Loucy (cell line): ENCODE data around the gene KIAA1549.

Experiments used
- H2AFZ ChIP-seq: fragments of 200-600 bp; sonication (generic); 2 replicates; pipeline ENCODE4 v1.6.0; 2016; ENCODE audit warnings: antibody characterized with exemption, mild to moderate bottlenecking, low read length, moderate library complexity
- H3F3A ChIP-seq: fragments of 200-600 bp; 2 replicates; pipeline ENCODE4 v1.6.0; 2016; ENCODE audit warnings: antibody characterized with exemption, low read depth, mild to moderate bottlenecking
- H3K27me3 ChIP-seq: fragments of 200-600 bp; sonication (generic); 2 replicates; pipeline ENCODE4 v1.6.1; 2014; ENCODE audit warnings: low read length, mild to moderate bottlenecking; ENCODE audit not compliant: insufficient read depth, poor library complexity, severe bottlenecking
- H3K36me3 ChIP-seq: fragments of 200-600 bp; sonication (generic); 2 replicates; pipeline ENCODE4 v1.6.1; 2016; ENCODE audit warnings: low read length; ENCODE audit not compliant: insufficient read depth
- H3K4me1 ChIP-seq: fragments of 200-600 bp; sonication (generic); 2 replicates; pipeline ENCODE4 v1.5.1; 2014; ENCODE audit warnings: low read length, mild to moderate bottlenecking; ENCODE audit not compliant: insufficient read depth, poor library complexity, severe bottlenecking
- H3K4me2 ChIP-seq: fragments of 200-600 bp; sonication (generic); 2 replicates; pipeline ENCODE4 v1.6.0; 2014; ENCODE audit warnings: antibody characterized with exemption, low read length, low read depth, mild to moderate bottlenecking; ENCODE audit not compliant: poor library complexity, severe bottlenecking
- H3K4me3 ChIP-seq: fragments of 200-600 bp; sonication (generic); 2 replicates; pipeline ENCODE4 v1.5.1; 2014; ENCODE audit warnings: low read length, mild to moderate bottlenecking, mixed read lengths; ENCODE audit not compliant: poor library complexity, severe bottlenecking
- H3K79me2 ChIP-seq: fragments of 200-600 bp; sonication (generic); 2 replicates; pipeline ENCODE4 v1.6.1; 2014; ENCODE audit warnings: low read length; ENCODE audit not compliant: insufficient read depth
- H3K9ac ChIP-seq: fragments of 200-600 bp; sonication (generic); 2 replicates; pipeline ENCODE4 v1.6.0; 2014; ENCODE audit warnings: mild to moderate bottlenecking, low read depth, low read length, moderate library complexity; ENCODE audit not compliant: poor library complexity, severe bottlenecking
- H3K9me2 ChIP-seq: fragments of 200-600 bp; sonication (generic); replicated peaks from 2 replicates; pipeline ENCODE4 v1.6.1; 2016; ENCODE audit warnings: low read depth, low read length, mixed read lengths
- H3K9me3 ChIP-seq: fragments of 200-600 bp; sonication (generic); 2 replicates; pipeline ENCODE4 v1.6.1; 2014; ENCODE audit warnings: mild to moderate bottlenecking, antibody characterized with exemption, low read length, low read depth; ENCODE audit not compliant: insufficient read depth
- H4K20me1 ChIP-seq: fragments of 200-600 bp; sonication (generic); 2 replicates; pipeline ENCODE4 v1.6.0; 2014; ENCODE audit warnings: antibody characterized with exemption, low read length, mild to moderate bottlenecking; ENCODE audit not compliant: insufficient read depth, poor library complexity, severe bottlenecking
- EZH2phosphoT487 ChIP-seq: fragments of 200-600 bp; IDR thresholded peaks from 2 replicates; pipeline ENCODE4 v1.6.1; 2018; ENCODE audit warnings: antibody characterized with exemption, mild to moderate bottlenecking, moderate library complexity, borderline replicate concordance
- TF ChIP-seq, protein P1 (sequence below): fragments of 200-600 bp; sonication (generic); conservative IDR thresholded peaks from 2 replicates; pipeline ENCODE4 v1.5.1; 2014; ENCODE audit warnings: mild to moderate bottlenecking, antibody characterized with exemption, low read length

KIAA1549 gene

GRCh38 chr7:138838166-138838565 is 143.0 kb downstream of the KIAA1549 start:
- Histone ChIP-seq H3K9ac (no peak overlapping the region), H3K9me2 (no peaks in the 10 kb centered on the region), H3K36me3 (peaks cover 33% of the 10 kb centered on the region; the same call in 1 of the 2 replicates), H3K4me1 (no peaks in the 10 kb centered on the region), H2AFZ (no peak overlapping the region), H3K4me2 (no peak overlapping the region), H3K27me3 (no peaks in the 10 kb centered on the region), H3K4me3 (no peak overlapping the region), H4K20me1 (no peaks in the 10 kb centered on the region), H3K79me2 (no peaks in the 10 kb centered on the region), H3F3A (no peaks in the 10 kb centered on the region), H3K9me3 (no peaks in the 10 kb centered on the region)
- no peak for TF ChIP-seq EZH2phosphoT487
- TF ChIP-seq, protein P1, sequence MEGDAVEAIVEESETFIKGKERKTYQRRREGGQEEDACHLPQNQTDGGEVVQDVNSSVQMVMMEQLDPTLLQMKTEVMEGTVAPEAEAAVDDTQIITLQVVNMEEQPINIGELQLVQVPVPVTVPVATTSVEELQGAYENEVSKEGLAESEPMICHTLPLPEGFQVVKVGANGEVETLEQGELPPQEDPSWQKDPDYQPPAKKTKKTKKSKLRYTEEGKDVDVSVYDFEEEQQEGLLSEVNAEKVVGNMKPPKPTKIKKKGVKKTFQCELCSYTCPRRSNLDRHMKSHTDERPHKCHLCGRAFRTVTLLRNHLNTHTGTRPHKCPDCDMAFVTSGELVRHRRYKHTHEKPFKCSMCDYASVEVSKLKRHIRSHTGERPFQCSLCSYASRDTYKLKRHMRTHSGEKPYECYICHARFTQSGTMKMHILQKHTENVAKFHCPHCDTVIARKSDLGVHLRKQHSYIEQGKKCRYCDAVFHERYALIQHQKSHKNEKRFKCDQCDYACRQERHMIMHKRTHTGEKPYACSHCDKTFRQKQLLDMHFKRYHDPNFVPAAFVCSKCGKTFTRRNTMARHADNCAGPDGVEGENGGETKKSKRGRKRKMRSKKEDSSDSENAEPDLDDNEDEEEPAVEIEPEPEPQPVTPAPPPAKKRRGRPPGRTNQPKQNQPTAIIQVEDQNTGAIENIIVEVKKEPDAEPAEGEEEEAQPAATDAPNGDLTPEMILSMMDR: no peak

GRCh38 chr7:138837627-138838026 is 143.6 kb downstream of the KIAA1549 start:
- H3K36me3 ChIP-seq: peaks cover 33% of the 10 kb centered on the region; the same call in 1 of the 2 replicates

DNA sequence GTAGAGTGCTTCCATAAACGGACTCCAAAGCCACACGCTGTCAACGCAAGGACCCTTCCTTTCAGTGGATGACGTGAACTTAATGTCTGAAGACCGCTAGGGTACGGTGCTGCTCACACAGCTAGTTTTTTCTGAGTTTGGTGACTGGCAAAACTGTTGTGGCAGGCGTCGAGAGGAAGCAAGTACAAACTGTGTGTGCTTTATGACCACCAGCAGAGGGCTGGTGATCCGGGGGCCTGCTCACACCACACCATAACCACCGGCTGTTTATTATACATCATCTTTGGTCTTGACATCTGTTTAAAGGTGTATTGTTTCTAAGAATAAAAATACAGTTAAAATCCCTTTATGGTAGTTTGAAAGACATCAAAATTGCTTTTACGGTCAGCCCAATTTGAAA is 146.1 kb downstream of the KIAA1549 start:
- H3K4me1 ChIP-seq: no peaks in the 10 kb centered on the region
- no peaks in the 10 kb centered on the region for H4K20me1 ChIP-seq
- no peaks in the 10 kb centered on the region for H3K9me3 ChIP-seq
- H3F3A ChIP-seq: no peaks in the 10 kb centered on the region
- no peak overlapping the region for H3K4me2 ChIP-seq
- H3K27me3 ChIP-seq: no peaks in the 10 kb centered on the region
- H3K79me2 ChIP-seq: no peaks in the 10 kb centered on the region
- peaks cover 28% of the 10 kb centered on the region; the same call in 1 of the 2 replicates for H3K36me3 ChIP-seq
- H3K9me2 ChIP-seq: no peaks in the 10 kb centered on the region
- no peak for TF ChIP-seq EZH2phosphoT487
- TF ChIP-seq, protein P1: peak; percentile 32; the same call in 1 of the 2 replicates
- no peak overlapping the region for H3K9ac ChIP-seq
- no peak overlapping the region for H2AFZ ChIP-seq
- no peak overlapping the region for H3K4me3 ChIP-seq

More at GRCh38 chr7:138837627-138838026, 143.6 kb downstream of the KIAA1549 start:
- Histone ChIP-seq H3K4me2 (no peak overlapping the region), H3K9me3 (no peaks in the 10 kb centered on the region), H3K4me3 (no peak overlapping the region), H2AFZ (no peak overlapping the region), H3K4me1 (no peaks in the 10 kb centered on the region), H4K20me1 (no peaks in the 10 kb centered on the region), H3K79me2 (no peaks in the 10 kb centered on the region), H3K9me2 (no peaks in the 10 kb centered on the region), H3K27me3 (no peaks in the 10 kb centered on the region), H3K9ac (no peak overlapping the region), H3F3A (no peaks in the 10 kb centered on the region)
- no peak for TF ChIP-seq EZH2phosphoT487
- TF ChIP-seq, protein P1: no peak
